PFSK-1 (cell line): ENCODE results near the gene IFNGR2.

Source experiments
- POLR2AphosphoS5 ChIP-seq: IDR thresholded peaks from 2 replicates; pipeline ENCODE4 v1.6.1; 2012; ENCODE audit warnings: low read depth, mild to moderate bottlenecking, control low read depth, low read length, moderate library complexity
- REST ChIP-seq, 2 experiments: IDR thresholded peaks; 2 replicates each; pipeline versions ENCODE4 v1.6.1 to v1.8.0; 2011 to 2012; ENCODE audit warnings: low read depth in 2 of 2, low read length in 2 of 2, control low read depth in 1 of 2, inconsistent platforms in 1 of 2, mild to moderate bottlenecking in 1 of 2, moderate library complexity in 1 of 2; ENCODE audit not compliant: insufficient read depth in 1 of 2
- SIN3A ChIP-seq: IDR thresholded peaks from 2 replicates; pipeline ENCODE4 v1.6.1; 2012; ENCODE audit warnings: mild to moderate bottlenecking, low read length, moderate library complexity, borderline replicate concordance; ENCODE audit not compliant: insufficient read depth
- TAF1 ChIP-seq: IDR thresholded peaks from 2 replicates; pipeline ENCODE4 v1.6.1; 2012; ENCODE audit warnings: low read length, control low read depth, borderline replicate concordance; ENCODE audit not compliant: insufficient read depth

GRCh38 chr21:33380483-33380998, 22.7 kb upstream of the IFNGR2 start:
- TF ChIP-seq POLR2AphosphoS5 (no peak), SIN3A (no peak), REST (IDR thresholded peaks at IDR 0.05; ENCODE audit: insufficient read depth in 1 of 2, low read depth in 2 of 2, low read length in 2 of 2) (peak in 1 of 2 experiments; percentile 33; a peak in 1 of 4 replicates), TAF1 (no peak)
